Neural crest cell (in vitro differentiated cells): ENCODE measurements around the gene RRM1. TPM values are rescaled to one million over a fixed set of nuclear protein-coding genes. Genes with fewer than 3 reads are reported as not detected.

Experiments
- DNase-seq: peaks from one replicate; pipeline ENCODE4 v3.0.0; 2021; ENCODE audit warnings: low read depth, mixed read lengths, low spot score
- H3K27ac Mint-ChIP-seq: one replicate; pipeline ENCODE4 v1.8.0; 2021; ENCODE audit warnings: mild to moderate bottlenecking, mixed read lengths; ENCODE audit not compliant: unreplicated experiment
- H3K27me3 Mint-ChIP-seq: 2 replicates; pipeline ENCODE4 v1.8.0; 2021; ENCODE audit warnings: low read depth, mild to moderate bottlenecking, mixed read lengths
- H3K36me3 Mint-ChIP-seq: 2 replicates; pipeline ENCODE4 v1.8.0; 2021; ENCODE audit warnings: low read depth, mild to moderate bottlenecking, mixed read lengths
- H3K4me1 Mint-ChIP-seq: 2 replicates; pipeline ENCODE4 v1.8.0; 2021; ENCODE audit warnings: mixed read lengths
- H3K4me3 Mint-ChIP-seq: one replicate; pipeline ENCODE4 v1.8.0; 2021; ENCODE audit warnings: mild to moderate bottlenecking, mixed read lengths
- H3K9me3 Mint-ChIP-seq: 2 replicates; pipeline ENCODE4 v1.8.0; 2021; ENCODE audit warnings: mixed read lengths
- CTCF ChIP-seq: fragments of 200-600 bp; sonication (generic); conservative IDR thresholded peaks from 2 replicates; pipeline ENCODE4 v1.5.0; 2021; ENCODE audit warnings: antibody characterized with exemption, mild to moderate bottlenecking
- total RNA-seq: library from RNA; stranded (reverse); gene quantifications from 2 replicates; pipeline ENCODE4 v1.2.1, GENCODE V29; 2021

The RRM1 gene
- total RNA-seq, 1 donor from 2014 or later = 209 TPM

GRCh38 chr11:4184163-4184916 lies 89.7 kb downstream of the RRM1 start:
- Mint-ChIP-seq H3K9me3 (no peaks in the 10 kb centered on the region), H3K4me3 (no peak overlapping the region), H3K27ac (no peak overlapping the region), H3K4me1 (peaks cover 5% of the 10 kb centered on the region), H3K27me3 (peaks cover 7% of the 10 kb centered on the region), H3K36me3 (no peaks in the 10 kb centered on the region)
- no peak for TF ChIP-seq CTCF
- no peak for DNase-seq

- Mint-ChIP-seq H3K27ac (no peak overlapping the region), H3K27me3 (peaks cover 7% of the 10 kb centered on the region), H3K4me3 (peak overlapping the region; percentile 65), H3K4me1 (peaks cover 5% of the 10 kb centered on the region), H3K9me3 (no peaks in the 10 kb centered on the region), H3K36me3 (no peaks in the 10 kb centered on the region)
- no peak for TF ChIP-seq CTCF
- no peak for DNase-seq
Measured at GRCh38 chr11:4185561-4185960, 91.0 kb downstream of the RRM1 start.

DNA sequence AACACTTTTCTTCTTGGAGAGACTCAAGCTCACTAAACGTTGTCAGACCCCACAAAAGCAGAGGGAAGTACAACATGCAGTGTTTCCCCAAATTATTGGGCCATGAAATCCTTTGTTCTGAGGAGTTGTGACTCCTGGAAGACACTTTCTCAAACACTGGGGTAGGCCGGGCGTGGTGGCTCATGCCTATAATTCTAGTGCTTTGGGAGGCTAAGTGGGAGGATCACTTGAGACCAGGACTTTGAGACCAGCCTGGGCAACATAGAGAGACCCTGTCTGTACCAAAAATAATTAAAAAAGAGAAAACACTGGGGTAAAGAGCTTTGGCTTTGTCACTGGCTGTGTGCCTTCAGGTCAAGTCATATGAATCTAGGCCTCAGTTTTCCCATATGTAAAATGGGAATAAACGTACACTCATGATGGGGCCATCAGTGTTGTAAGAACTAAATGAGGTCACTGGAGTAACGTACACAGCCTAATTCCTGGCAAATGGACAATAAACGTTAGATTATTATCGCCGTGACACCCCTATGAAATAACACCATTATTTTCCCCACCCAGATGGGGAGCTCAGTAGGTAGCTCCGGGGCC lies 92.0 kb downstream of the RRM1 start:
- Mint-ChIP-seq H3K9me3 (no peaks in the 10 kb centered on the region), H3K4me1 (peaks cover 5% of the 10 kb centered on the region), H3K27me3 (peaks cover 7% of the 10 kb centered on the region), H3K36me3 (no peaks in the 10 kb centered on the region), H3K27ac (no peak overlapping the region), H3K4me3 (peak overlapping the region; percentile 81)
- TF ChIP-seq CTCF = no peak
- no peak for DNase-seq

GRCh38 chr11:4187055-4187988 lies 92.7 kb downstream of the RRM1 start:
- peak; percentile 98 for TF ChIP-seq CTCF

More at GRCh38 chr11:4187055-4187988, 92.7 kb downstream of the RRM1 start:
- Mint-ChIP-seq H3K4me1 (peaks cover 5% of the 10 kb centered on the region), H3K36me3 (no peaks in the 10 kb centered on the region), H3K27me3 (peaks cover 7% of the 10 kb centered on the region), H3K27ac (no peak overlapping the region), H3K4me3 (peak overlapping the region; percentile 91), H3K9me3 (no peaks in the 10 kb centered on the region)
- DNase-seq = peak; percentile 96

Other genes starting within 250 kb of the RRM1 start
- 22.3 and 24.4 TPM in 2 replicates for gene STIM1, start 239.1 kb upstream of the RRM1 start, total RNA-seq